SU-DHL-6 (cell line): ENCODE data around the gene C9orf152.

Source experiments
- H2AFZ ChIP-seq: fragments of 200-600 bp; sonication (generic); 2 replicates; pipeline ENCODE4 v1.6.1; 2014; ENCODE audit warnings: low read depth, mild to moderate bottlenecking, moderate library complexity, mixed read lengths, antibody characterized with exemption, low read length; ENCODE audit not compliant: severe bottlenecking
- H3F3A ChIP-seq: fragments of 200-600 bp; shearing (Covaris generic); 2 replicates; pipeline ENCODE4 v1.6.0; 2016; ENCODE audit warnings: antibody characterized with exemption, mild to moderate bottlenecking; ENCODE audit not compliant: insufficient read depth
- H3K27ac ChIP-seq: fragments of 200-600 bp; sonication (generic); 2 replicates; pipeline ENCODE4 v1.5.1; 2016; ENCODE audit warnings: low read depth, mild to moderate bottlenecking, low read length, moderate library complexity, mixed read lengths
- H3K27me3 ChIP-seq: fragments of 200-600 bp; sonication (generic), shearing (Covaris generic); 2 replicates; pipeline ENCODE4 v1.6.0; 2014; ENCODE audit warnings: mild to moderate bottlenecking, low read length
- H3K36me3 ChIP-seq: fragments of 200-600 bp; sonication (generic); 2 replicates; pipeline ENCODE4 v1.6.1; 2014; ENCODE audit warnings: mild to moderate bottlenecking, low read length, mixed read lengths
- H3K4me2 ChIP-seq: fragments of 300-600, 200-600 bp; shearing (Covaris generic), sonication (generic); 2 replicates; pipeline ENCODE4 v1.6.0; 2014; ENCODE audit warnings: low read length, low read depth, mild to moderate bottlenecking; ENCODE audit not compliant: poor library complexity, severe bottlenecking
- H3K4me3 ChIP-seq: fragments of 200-600 bp; sonication (generic); 2 replicates; pipeline ENCODE4 v1.5.1; 2014; ENCODE audit warnings: antibody characterized with exemption, low read length, mild to moderate bottlenecking, mixed read lengths; ENCODE audit not compliant: insufficient read depth, poor library complexity, severe bottlenecking
- H3K79me2 ChIP-seq: fragments of 200-600 bp; sonication (generic); 2 replicates; pipeline ENCODE4 v1.6.1; 2014; ENCODE audit warnings: mild to moderate bottlenecking, low read length, moderate library complexity; ENCODE audit not compliant: insufficient read depth
- H3K9ac ChIP-seq: fragments of 200-600 bp; sonication (generic); 2 replicates; pipeline ENCODE4 v1.7.0; 2014; ENCODE audit warnings: mild to moderate bottlenecking, low read length
- H3K9me2 ChIP-seq: fragments of 200-600 bp; sonication (generic); replicated peaks from 2 replicates; pipeline ENCODE4 v1.6.1; 2014; ENCODE audit warnings: low read length; ENCODE audit not compliant: insufficient read depth
- H3K9me3 ChIP-seq: fragments of 200-600 bp; sonication (generic); 2 replicates; pipeline ENCODE4 v1.6.1; 2014; ENCODE audit warnings: low read length, mixed read lengths; ENCODE audit not compliant: insufficient read depth
- H4K20me1 ChIP-seq: fragments of 200-600 bp; sonication (generic); 2 replicates; pipeline ENCODE4 v1.6.1; 2014; ENCODE audit warnings: low read depth, mild to moderate bottlenecking, antibody characterized with exemption, low read length, moderate library complexity, mixed read lengths
- EZH2phosphoT487 ChIP-seq: fragments of 200-600 bp; sonication (generic), shearing (Covaris generic); conservative IDR thresholded peaks from 2 replicates; pipeline ENCODE4 v1.6.1; 2018; ENCODE audit warnings: mild to moderate bottlenecking, antibody characterized with exemption, low read length, moderate library complexity, mixed read lengths
- TF ChIP-seq, protein P1 (sequence below): fragments of 200-600 bp; sonication (generic); IDR thresholded peaks from one replicate; pipeline ENCODE4 v1.5.1; 2017; ENCODE audit warnings: antibody characterized with exemption, mild to moderate bottlenecking, low read length, moderate library complexity; ENCODE audit not compliant: insufficient read depth, poor library complexity, severe bottlenecking

The C9orf152 gene

GRCh38 chr9:110152704-110153374 is 55.1 kb downstream of the C9orf152 start:
- H4K20me1 ChIP-seq, result peaks cover 20% of the 10 kb centered on the region; the same call in 1 of the 2 replicates
- 0 out of 2 replicates have a peak, but pooled peaks cover 12% of the 10 kb centered on the region for H3F3A ChIP-seq
- peaks cover 16% of the 10 kb centered on the region for H3K36me3 ChIP-seq
- no peak overlapping the region for H3K4me2 ChIP-seq
- H2AFZ ChIP-seq, result no peak overlapping the region
- no peak overlapping the region for H3K9ac ChIP-seq
- no peaks in the 10 kb centered on the region for H3K9me2 ChIP-seq
- no peak overlapping the region for H3K4me3 ChIP-seq
- no peak for TF ChIP-seq EZH2phosphoT487
- TF ChIP-seq, protein P1, sequence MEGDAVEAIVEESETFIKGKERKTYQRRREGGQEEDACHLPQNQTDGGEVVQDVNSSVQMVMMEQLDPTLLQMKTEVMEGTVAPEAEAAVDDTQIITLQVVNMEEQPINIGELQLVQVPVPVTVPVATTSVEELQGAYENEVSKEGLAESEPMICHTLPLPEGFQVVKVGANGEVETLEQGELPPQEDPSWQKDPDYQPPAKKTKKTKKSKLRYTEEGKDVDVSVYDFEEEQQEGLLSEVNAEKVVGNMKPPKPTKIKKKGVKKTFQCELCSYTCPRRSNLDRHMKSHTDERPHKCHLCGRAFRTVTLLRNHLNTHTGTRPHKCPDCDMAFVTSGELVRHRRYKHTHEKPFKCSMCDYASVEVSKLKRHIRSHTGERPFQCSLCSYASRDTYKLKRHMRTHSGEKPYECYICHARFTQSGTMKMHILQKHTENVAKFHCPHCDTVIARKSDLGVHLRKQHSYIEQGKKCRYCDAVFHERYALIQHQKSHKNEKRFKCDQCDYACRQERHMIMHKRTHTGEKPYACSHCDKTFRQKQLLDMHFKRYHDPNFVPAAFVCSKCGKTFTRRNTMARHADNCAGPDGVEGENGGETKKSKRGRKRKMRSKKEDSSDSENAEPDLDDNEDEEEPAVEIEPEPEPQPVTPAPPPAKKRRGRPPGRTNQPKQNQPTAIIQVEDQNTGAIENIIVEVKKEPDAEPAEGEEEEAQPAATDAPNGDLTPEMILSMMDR, result peak; percentile 44
- H3K27me3 ChIP-seq, result no peaks in the 10 kb centered on the region
- H3K27ac ChIP-seq, result no peak overlapping the region
- no peaks in the 10 kb centered on the region for H3K9me3 ChIP-seq
- H3K79me2 ChIP-seq, result peaks cover 100% of the 10 kb centered on the region
